H9 (cell line): ENCODE measurements around the gene LPO. TPM values are rescaled to one million over a fixed set of nuclear protein-coding genes. Genes with fewer than 3 reads are reported as not detected.

Source experiments
- DNase-seq: peaks from one replicate; pipeline ENCODE4 v3.0.0-alpha.2; 2017
- H2AFZ ChIP-seq: one replicate; pipeline ENCODE4 v1.6.1; 2013; ENCODE audit warnings: mild to moderate bottlenecking, low read length, control low read depth, moderate library complexity
- H2AK5ac ChIP-seq: 2 replicates; pipeline ENCODE4 v1.6.1; 2013; ENCODE audit warnings: low read length, control low read depth, mixed read lengths; ENCODE audit not compliant: insufficient read length
- H2BK120ac ChIP-seq: one replicate; pipeline ENCODE4 v1.6.1; 2013; ENCODE audit warnings: low read depth, mild to moderate bottlenecking, low read length, control low read depth, inconsistent platforms; ENCODE audit not compliant: poor library complexity, severe bottlenecking
- H2BK12ac ChIP-seq: 2 replicates; pipeline ENCODE4 v1.6.1; 2013; ENCODE audit warnings: low read length, control low read depth, mixed read lengths, low read depth; ENCODE audit not compliant: insufficient read length
- H2BK15ac ChIP-seq: 2 replicates; pipeline ENCODE4 v1.6.1; 2013; ENCODE audit warnings: low read depth, low read length, control low read depth
- H2BK20ac ChIP-seq: one replicate; pipeline ENCODE4 v1.6.1; 2013; ENCODE audit warnings: low read depth, mild to moderate bottlenecking, low read length, control low read depth, inconsistent platforms; ENCODE audit not compliant: poor library complexity, severe bottlenecking
- H2BK5ac ChIP-seq: 2 replicates; pipeline ENCODE4 v1.6.1; 2013; ENCODE audit warnings: low read length, control low read depth, mixed read lengths; ENCODE audit not compliant: insufficient read length
- H3K14ac ChIP-seq: 2 replicates; pipeline ENCODE4 v1.6.1; 2013; ENCODE audit warnings: low read length, control low read depth; ENCODE audit not compliant: insufficient read depth
- H3K18ac ChIP-seq: 2 replicates; pipeline ENCODE4 v1.6.1; 2013; ENCODE audit warnings: low read depth, mild to moderate bottlenecking, mixed read lengths, low read length, control low read depth; ENCODE audit not compliant: insufficient read length
- H3K23ac ChIP-seq: 2 replicates; pipeline ENCODE4 v1.6.1; 2013; ENCODE audit warnings: low read length, control low read depth, mixed read lengths, low read depth; ENCODE audit not compliant: insufficient read length
- H3K23me2 ChIP-seq: 2 replicates; pipeline ENCODE4 v1.6.1; 2013; ENCODE audit warnings: low read depth, mild to moderate bottlenecking, mixed read lengths, low read length, control low read depth; ENCODE audit not compliant: insufficient read length, poor library complexity, severe bottlenecking
- H3K27ac ChIP-seq: 2 replicates; pipeline ENCODE4 v1.5.1; 2013; ENCODE audit warnings: low read length, control low read depth, mixed read lengths, low read depth; ENCODE audit not compliant: insufficient read length
- H3K27me3 ChIP-seq: 2 replicates; pipeline ENCODE4 v1.6.1; 2013; ENCODE audit warnings: low read length, control low read depth, inconsistent platforms; ENCODE audit not compliant: insufficient read depth
- H3K4ac ChIP-seq: 2 replicates; pipeline ENCODE4 v1.6.1; 2013; ENCODE audit warnings: low read depth, mild to moderate bottlenecking, control low read depth, inconsistent platforms, low read length, moderate library complexity
- H3K4me1 ChIP-seq: 2 replicates; pipeline ENCODE4 v1.6.1; 2013; ENCODE audit warnings: low read length, control low read depth, inconsistent platforms; ENCODE audit not compliant: insufficient read depth
- H3K4me2 ChIP-seq: 2 replicates; pipeline ENCODE4 v1.6.1; 2013; ENCODE audit warnings: low read length, control low read depth, mixed read lengths; ENCODE audit not compliant: insufficient read length, insufficient read depth
- H3K56ac ChIP-seq: 2 replicates; pipeline ENCODE4 v1.6.1; 2013; ENCODE audit warnings: low read depth, mild to moderate bottlenecking, mixed read lengths, low read length, control low read depth; ENCODE audit not compliant: insufficient read length
- H3K79me1 ChIP-seq: 2 replicates; pipeline ENCODE4 v1.6.1; 2013; ENCODE audit warnings: low read depth, mild to moderate bottlenecking, moderate library complexity, low read length, control low read depth, inconsistent platforms; ENCODE audit not compliant: insufficient read depth, poor library complexity, severe bottlenecking
- H3K79me2 ChIP-seq: 2 replicates; pipeline ENCODE4 v1.6.1; 2013; ENCODE audit warnings: low read length, control low read depth, inconsistent platforms; ENCODE audit not compliant: insufficient read depth
- H3K9ac ChIP-seq: 2 replicates; pipeline ENCODE4 v1.6.1; 2013; ENCODE audit warnings: low read length, control low read depth, mixed read lengths; ENCODE audit not compliant: insufficient read length; ENCODE audit errors: extremely low read depth
- H3K9me3 ChIP-seq: one replicate; pipeline ENCODE4 v1.6.1; 2013; ENCODE audit warnings: low read depth, low read length, inconsistent platforms; ENCODE audit not compliant: control insufficient read depth
- H3T11ph ChIP-seq: one replicate; pipeline ENCODE4 v1.6.1; 2013; ENCODE audit warnings: mild to moderate bottlenecking, low read length, control low read depth, inconsistent platforms
- H4K20me1 ChIP-seq: one replicate; pipeline ENCODE4 v1.6.1; 2013; ENCODE audit not compliant: control insufficient read depth, insufficient read length, insufficient read depth
- H4K5ac ChIP-seq: 2 replicates; pipeline ENCODE4 v1.6.1; 2013; ENCODE audit warnings: low read depth, mild to moderate bottlenecking, mixed read lengths, low read length, control low read depth; ENCODE audit not compliant: insufficient read length
- H4K8ac ChIP-seq: replicated peaks from 2 replicates; pipeline ENCODE4 v1.6.1; 2013; ENCODE audit warnings: low read length, control low read depth, mixed read lengths, low read depth; ENCODE audit not compliant: insufficient read length
- H4K91ac ChIP-seq: 2 replicates; pipeline ENCODE4 v1.6.1; 2013; ENCODE audit warnings: low read depth, mild to moderate bottlenecking, moderate library complexity, mixed read lengths, low read length, control low read depth; ENCODE audit not compliant: insufficient read length
- H3K27ac Mint-ChIP-seq, 3 experiments: 2 replicates in 2 of 3; 3 replicates in 1 of 3; pipeline ENCODE4 v1.8.0; 2020 to 2021; ENCODE audit warnings: mixed read lengths in 3 of 3, mild to moderate bottlenecking in 1 of 3, moderate library complexity in 1 of 3
- H3K27me3 Mint-ChIP-seq: 2 replicates; pipeline ENCODE4 v1.8.0; 2021; ENCODE audit warnings: low read depth, mild to moderate bottlenecking, moderate library complexity, mixed read lengths
- H3K36me3 Mint-ChIP-seq, 3 experiments: 2 replicates in 2 of 3; 3 replicates in 1 of 3; pipeline ENCODE4 v1.8.0; 2020 to 2021; ENCODE audit warnings: low read depth in 3 of 3, mixed read lengths in 3 of 3; ENCODE audit not compliant: insufficient read depth in 1 of 3
- H3K4me1 Mint-ChIP-seq, 2 experiments: 2 replicates each; pipeline ENCODE4 v1.8.0; 2020; ENCODE audit warnings: mixed read lengths in 2 of 2
- H3K4me3 Mint-ChIP-seq, 2 experiments: 2 replicates in 1 of 2; 3 replicates in 1 of 2; pipeline ENCODE4 v1.8.0; 2020 to 2021; ENCODE audit warnings: mild to moderate bottlenecking in 2 of 2, mixed read lengths in 2 of 2, moderate library complexity in 1 of 2
- H3K9me3 Mint-ChIP-seq, 2 experiments: 2 replicates in 1 of 2; 3 replicates in 1 of 2; pipeline ENCODE4 v1.8.0; 2020; ENCODE audit warnings: mild to moderate bottlenecking in 2 of 2, mixed read lengths in 2 of 2, moderate library complexity in 1 of 2
- CTCF ChIP-seq: fragments of 200-600 bp; sonication (generic); conservative IDR thresholded peaks from 3 replicates; pipeline ENCODE4 v1.8.0; 2021; ENCODE audit warnings: antibody characterized with exemption, mild to moderate bottlenecking
- WGBS: extraction: QIAGEN DNeasy Blood & Tissue Kit; methylation state at CpG from one replicate; pipeline ENCODE4 v1.1.7; 2013; ENCODE audit warnings: missing lambda C conversion rate, low lambda C conversion rate, mixed read lengths; ENCODE audit not compliant: insufficient read length; ENCODE audit errors: extremely low coverage; 5-methylcytosine and 5-hydroxymethylcytosine counted together
- total RNA-seq: library from RNA; stranded (reverse); gene quantifications from 2 replicates; pipeline ENCODE4 v1.2.1, GENCODE V29; 2021

The LPO gene
- total RNA-seq, 1 experiment from 2014 or later: 0.17 TPM

GRCh38 chr17:58189436-58190146, 48.8 kb upstream of the LPO start:
- H3K4me3 Mint-ChIP-seq: no peak overlapping the region
- no peak for DNase-seq
- H4K20me1 ChIP-seq: no peaks in the 10 kb centered on the region
- H2BK20ac ChIP-seq: no peak overlapping the region
- no peak overlapping the region for H3T11ph ChIP-seq
- no peak overlapping the region for H2BK5ac ChIP-seq
- H3K27me3 Mint-ChIP-seq: peaks cover 13% of the 10 kb centered on the region
- no peak overlapping the region for H2BK12ac ChIP-seq
- no peaks in the 10 kb centered on the region for H3K9me3 Mint-ChIP-seq
- H2AK5ac ChIP-seq: no peak overlapping the region
- H3K4me1 Mint-ChIP-seq: peaks cover 8 to 9% of the 10 kb centered on the region in 2 experiments
- WGBS: no CpG with 5 or more reads among the region's 11 CpGs
- H3K4ac ChIP-seq: no peak overlapping the region
- no peak for TF ChIP-seq CTCF
- no peak overlapping the region for H4K5ac ChIP-seq
- no peak overlapping the region for H2AFZ ChIP-seq
- no peaks in the 10 kb centered on the region for H3K4me1 ChIP-seq
- H3K36me3 Mint-ChIP-seq: no peaks in the 10 kb centered on the region
- H3K56ac ChIP-seq: no peak overlapping the region
- no peak overlapping the region for H3K14ac ChIP-seq
- H3K9me3 ChIP-seq: no peaks in the 10 kb centered on the region
- no peak overlapping the region for H3K9ac ChIP-seq
- H3K4me2 ChIP-seq: no peak overlapping the region
- no peak overlapping the region for H3K18ac ChIP-seq
- no peak overlapping the region for H4K91ac ChIP-seq
- H3K27ac Mint-ChIP-seq: no peak overlapping the region; a peak in 1 of 7 replicates
- H3K23ac ChIP-seq: no peak overlapping the region
- H3K27ac ChIP-seq: no peak overlapping the region
- H2BK120ac ChIP-seq: no peak overlapping the region
- no peaks in the 10 kb centered on the region for H3K79me2 ChIP-seq
- H3K79me1 ChIP-seq: no peaks in the 10 kb centered on the region
- no peaks in the 10 kb centered on the region for H3K27me3 ChIP-seq
- H4K8ac ChIP-seq: no peak overlapping the region
- no peaks in the 10 kb centered on the region for H3K23me2 ChIP-seq
- no peak overlapping the region for H2BK15ac ChIP-seq
